GM18867 (cell line): Measurements from ENCODE around the gene GBP1.
"Not testable (repeated sequence)": the region's sequence is repeated elsewhere in the genome, so short reads cannot be mapped to it uniquely, and the experiment has no call there.

ENCODE experiments used
- ATAC-seq: cut with Tn5 transposase; IDR thresholded peaks from one replicate; pipeline ENCODE4 v1.9.1; 2021; ENCODE audit warnings: mild to moderate bottlenecking, moderate library complexity; ENCODE audit not compliant: unreplicated experiment

Gene GBP1, protein sequence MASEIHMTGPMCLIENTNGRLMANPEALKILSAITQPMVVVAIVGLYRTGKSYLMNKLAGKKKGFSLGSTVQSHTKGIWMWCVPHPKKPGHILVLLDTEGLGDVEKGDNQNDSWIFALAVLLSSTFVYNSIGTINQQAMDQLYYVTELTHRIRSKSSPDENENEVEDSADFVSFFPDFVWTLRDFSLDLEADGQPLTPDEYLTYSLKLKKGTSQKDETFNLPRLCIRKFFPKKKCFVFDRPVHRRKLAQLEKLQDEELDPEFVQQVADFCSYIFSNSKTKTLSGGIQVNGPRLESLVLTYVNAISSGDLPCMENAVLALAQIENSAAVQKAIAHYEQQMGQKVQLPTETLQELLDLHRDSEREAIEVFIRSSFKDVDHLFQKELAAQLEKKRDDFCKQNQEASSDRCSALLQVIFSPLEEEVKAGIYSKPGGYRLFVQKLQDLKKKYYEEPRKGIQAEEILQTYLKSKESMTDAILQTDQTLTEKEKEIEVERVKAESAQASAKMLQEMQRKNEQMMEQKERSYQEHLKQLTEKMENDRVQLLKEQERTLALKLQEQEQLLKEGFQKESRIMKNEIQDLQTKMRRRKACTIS

DNA sequence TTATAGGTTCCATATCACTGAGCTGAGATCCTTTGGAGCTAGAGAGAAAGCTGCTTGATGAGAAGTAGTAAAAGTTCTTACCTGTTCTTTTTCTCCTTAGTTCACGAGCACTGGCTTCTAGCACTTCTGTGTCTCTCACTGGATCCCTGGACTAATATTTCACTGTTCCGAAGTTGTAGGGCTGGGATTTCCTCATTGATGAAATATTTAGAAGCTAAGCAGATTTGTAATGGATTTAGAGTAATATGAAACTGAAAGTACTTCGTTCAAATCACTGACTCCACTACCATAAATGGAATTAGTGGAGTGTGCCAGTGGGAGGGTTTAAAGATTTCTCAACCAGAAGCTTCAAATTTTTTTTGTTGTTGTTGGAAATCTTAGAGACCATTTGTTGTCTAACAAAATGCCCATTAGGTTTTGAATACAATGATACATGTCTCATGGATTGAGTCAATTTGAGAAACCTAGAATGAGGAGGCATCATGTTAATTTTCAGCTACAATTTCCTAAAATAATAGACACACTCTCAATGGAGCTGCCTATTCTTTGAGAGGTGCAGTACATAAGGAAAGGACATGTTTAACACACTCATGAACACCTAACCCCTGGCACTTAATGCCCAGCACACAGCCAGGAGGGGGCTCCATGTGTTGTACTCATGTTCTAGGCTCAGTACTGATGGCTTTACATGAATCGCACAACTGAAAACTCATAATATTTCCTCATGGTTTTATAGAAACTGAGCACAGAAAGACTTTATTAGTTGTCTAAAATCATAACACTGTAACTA lies at the start of gene GBP1:
Gene GBP1, minus strand, starts transcription at position 130 of the 790 bp plus-strand sequence. CDS start 1,974 bp downstream, outside the sequence.
- peak; percentile 67 for ATAC-seq

DNA sequence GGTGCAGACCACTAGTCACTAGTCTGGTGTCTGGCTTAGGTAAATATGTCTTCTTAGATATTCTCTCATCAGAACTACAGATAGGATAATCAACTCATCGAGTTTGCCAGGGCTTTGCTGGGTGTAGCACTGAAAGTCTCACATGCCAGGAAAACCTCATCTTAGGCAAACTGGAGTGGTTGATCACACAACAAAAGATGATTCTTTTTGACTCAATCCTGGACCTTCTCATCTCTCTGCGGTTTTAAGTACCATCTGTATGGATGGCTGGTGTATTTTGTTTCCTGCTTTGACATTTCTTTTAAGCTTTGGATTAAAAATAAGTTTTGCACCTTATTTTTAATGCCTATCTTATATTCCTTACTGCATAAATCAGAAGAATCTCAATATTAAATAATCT lies 49.7 kb upstream of the GBP1 start:
- no peak for ATAC-seq

DNA sequence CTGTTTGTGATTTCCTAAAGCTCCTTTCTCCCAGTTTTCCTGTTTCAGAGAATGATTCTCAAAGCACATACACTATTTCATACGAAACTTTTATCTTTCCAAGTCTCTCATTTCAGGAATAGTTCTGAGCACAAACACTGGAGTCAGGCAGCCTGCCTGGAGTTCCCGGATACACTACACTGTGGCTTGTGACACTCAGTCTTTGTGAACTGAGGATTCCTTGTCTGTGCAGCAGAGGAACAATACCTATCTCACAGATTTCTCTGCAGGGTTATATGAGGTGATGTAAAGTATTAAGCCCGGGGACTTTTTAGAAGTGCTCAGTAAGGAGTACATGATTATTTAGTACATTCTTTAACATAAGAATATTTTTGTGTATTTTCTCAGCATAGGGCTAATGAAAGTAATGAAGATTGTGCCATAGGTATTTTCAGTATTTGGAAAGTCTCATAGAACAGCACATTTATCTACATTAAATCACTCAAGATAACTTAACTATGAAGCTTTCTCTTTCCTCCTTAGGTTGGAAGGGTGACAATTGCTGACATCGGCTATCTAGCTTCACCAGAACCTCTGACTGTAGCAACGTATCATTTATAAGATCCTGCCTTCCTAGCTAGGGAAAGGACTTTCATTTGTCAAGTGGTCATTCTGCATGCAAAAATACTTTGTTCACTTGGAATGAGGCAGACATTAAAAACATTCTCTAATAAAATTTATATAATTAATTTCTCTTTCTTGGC lies 48.0 kb upstream of the GBP1 start:
- no peak for ATAC-seq

DNA sequence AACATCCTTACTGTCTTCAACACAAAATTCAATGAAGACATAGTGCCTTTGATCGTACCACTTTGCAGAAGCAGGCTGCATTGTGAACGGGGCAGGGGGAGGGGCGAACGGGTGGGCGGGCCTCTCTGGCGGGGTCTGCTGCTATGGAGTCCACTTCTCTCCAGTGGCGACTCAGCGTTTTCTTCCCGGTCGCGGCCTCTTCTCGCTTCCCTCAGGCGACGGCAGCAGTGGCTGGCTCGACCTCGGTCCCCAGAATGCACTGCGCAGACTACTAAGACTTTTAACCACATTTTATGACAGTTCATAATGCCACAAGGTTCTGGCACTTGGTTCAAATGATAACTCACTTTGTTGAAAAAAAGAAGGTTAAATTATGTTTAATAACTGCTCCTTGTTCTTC lies 39.7 kb upstream of the GBP1 start:
- ATAC-seq: no peak

DNA sequence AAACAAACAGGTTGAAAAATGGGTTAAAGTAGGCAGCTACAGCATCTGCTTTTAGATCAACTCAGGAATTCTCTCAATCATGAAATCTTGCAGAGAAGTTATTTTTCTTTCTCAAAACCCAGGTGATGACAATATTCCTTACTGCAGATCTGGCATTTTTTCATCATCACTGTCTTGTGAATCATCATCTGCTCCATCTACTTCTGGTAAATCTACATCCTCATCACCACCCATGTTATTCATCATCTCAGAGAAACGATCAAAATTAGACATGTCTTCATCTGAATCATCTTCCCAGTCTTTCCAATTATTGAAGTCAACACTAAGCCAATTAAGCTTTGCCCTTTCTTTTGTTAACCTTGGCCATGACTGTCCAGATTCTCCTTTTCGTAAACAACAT lies 39.1 kb upstream of the GBP1 start:
- ATAC-seq: no peak

DNA sequence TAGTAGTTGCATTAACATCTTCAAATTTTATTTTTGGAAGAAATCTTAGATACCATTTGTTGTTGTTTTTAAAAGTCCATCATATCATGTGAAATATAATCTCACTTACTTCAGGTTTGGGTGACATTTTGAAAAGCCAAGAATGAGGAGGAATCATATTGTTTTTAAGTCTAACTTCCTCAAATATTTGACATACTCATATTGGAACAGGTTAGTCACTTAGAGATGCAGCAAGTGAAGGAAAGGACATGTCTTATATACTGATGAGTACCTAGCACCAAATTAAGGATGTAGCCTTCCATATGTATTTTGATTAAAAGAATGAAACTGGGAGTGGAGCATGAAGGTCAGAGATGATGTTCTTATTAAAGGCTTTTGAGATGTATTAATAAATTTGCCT lies 37.0 kb upstream of the GBP1 start:
- no peak for ATAC-seq

DNA sequence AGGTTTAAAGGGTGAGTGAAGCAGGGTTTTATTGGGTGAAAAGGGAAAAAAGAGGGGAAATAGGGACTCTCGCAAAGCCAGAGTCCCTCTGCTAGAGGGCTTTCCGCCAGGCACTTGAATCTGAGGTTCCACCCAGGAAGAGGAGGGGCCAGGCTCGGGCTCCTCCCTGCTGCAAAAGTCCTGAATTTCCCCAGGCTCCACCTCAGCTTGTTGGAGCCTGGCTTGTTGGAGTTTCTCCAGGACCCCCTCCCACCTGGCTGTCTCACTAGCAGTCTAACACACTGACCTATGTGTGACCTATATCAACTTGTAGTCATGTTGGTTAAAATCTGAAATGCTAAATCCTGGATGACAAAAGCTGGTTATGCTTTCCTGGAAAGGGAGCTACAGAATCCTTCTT lies 35.4 kb upstream of the GBP1 start:
- ATAC-seq: no peak

DNA sequence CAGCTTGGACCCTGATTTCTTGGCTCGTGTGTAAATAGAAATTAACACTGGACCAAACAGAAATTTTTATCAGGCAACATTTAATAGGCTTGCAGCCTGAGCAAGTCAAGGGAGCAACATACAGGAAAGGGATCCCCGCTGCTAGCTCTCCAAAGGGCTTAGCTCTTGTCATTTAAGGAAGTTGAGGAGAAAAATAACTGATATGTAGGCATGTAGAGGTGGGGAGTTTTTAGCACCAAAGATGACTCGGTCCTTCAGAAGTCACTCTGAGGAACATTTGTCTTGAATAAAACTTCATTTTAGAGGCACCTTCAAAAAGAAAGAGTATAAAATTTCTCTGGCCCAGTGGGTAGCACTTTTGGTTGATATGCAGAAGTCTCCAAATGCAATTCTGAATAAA lies 33.8 kb upstream of the GBP1 start:
- ATAC-seq: no peak

DNA sequence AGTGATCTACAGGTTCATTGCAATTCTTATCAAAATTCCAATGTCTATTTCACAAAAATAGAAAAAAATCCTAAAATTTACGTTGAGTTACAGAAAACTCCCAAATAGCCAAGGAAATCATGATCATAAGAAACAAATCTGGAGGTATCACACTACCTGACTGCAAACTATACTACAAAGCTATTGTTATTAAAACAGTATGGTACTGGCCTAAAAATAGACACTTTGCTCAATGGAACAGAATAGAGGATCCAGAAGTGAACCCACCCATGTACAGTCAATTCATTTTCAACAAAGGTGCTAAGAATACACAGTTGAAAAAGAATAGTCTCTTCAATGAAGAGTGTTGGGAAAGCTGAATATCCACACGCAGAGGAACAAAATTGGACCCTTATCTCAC lies 30.7 kb upstream of the GBP1 start:
- ATAC-seq: no peak

DNA sequence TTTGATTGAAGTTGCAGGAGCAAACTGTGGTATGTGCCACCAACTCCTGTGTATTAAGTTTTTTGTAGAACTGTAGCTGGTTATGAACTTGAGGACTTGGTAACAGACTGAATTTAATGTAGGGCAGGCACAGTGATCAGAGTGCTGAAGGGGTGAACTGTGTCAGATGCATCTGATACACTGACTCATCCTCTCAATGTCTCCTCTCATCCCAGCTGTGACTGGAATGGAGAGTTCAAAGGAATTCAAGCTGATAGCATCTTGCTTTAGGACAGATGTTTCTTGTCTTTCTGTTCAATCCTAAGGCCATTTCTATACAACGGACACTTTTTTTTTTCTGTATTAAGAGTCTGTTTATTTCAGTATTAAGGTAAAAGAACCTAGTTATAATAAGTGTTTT lies 25.0 kb upstream of the GBP1 start:
- ATAC-seq: no peak

DNA sequence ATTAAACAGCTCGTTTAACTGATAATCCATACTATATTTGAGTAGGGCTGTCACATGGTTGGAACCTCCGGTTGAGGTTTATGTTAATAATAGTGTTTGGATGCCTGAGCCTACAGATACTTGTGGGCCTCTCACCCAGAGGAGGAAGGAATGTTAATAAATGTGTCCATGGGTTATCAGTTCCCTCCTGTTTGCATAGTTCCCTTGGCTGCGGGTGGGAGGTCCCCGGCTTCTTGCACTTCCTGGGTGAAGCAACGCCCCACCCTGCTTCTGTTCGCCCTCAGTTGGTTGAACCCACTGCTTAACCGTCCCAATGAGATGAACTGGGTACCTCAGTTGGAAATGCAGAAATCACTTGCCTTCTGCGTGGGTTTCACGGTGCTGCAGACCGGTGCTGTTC lies 23.6 kb upstream of the GBP1 start:
- ATAC-seq: no peak

DNA sequence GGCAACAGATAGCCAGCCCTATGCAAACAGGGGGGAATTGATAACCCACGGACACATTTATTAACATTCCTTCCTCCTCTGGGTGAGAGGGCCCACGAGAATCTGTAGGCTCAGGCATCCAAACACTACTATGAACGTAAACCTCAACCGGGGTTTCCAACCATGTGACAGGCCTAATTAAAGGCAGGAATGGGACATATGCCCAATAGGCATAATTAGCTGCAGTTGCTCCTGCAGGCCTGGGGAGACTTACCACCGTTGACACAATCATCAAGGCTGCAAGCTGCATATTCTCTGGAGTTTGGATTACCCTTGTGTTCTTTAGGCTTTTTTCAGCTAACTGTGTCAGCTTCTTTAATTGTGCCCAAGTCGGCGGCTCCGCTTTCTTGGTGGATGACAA lies 22.2 kb upstream of the GBP1 start:
- no peak for ATAC-seq

DNA sequence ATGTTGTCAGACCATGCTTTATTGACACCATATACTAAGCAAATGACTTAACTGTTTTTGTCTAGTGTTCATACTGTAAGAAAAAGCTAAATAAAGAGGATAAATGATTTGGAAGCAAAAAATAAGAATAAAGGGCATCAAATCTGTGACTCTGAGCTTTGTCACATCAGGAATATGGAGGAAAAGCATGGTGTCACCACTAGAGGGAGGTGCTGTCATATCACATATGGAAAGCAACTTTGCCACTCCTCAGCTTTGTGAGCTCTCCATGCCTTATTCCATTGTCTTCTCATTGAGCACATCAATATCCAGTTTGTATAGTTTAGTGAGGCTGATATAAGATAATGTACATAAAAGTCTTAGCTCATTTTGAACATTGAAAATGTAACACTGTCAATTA lies 20.8 kb upstream of the GBP1 start:
- ATAC-seq: peak; percentile 67

DNA sequence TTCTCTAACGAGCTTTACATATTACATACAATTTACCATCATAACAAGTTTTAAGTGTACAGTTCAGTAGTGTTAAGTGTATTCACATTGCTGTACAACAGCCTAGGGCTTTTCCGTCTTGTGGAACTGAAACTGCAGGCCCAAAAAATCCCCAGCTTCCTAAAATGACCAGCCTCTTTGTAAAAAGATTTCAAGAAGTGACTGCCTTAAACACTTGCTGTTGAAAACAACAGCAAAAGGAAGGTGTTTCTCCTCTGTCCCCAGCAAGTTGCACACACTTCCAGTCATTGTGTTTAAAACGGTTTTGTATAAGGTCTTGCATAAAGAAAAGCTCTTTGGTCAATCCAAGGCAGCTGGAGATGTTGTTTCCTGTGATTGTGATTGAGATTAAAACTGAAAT lies 16.0 kb upstream of the GBP1 start:
- ATAC-seq: peak; percentile 52

DNA sequence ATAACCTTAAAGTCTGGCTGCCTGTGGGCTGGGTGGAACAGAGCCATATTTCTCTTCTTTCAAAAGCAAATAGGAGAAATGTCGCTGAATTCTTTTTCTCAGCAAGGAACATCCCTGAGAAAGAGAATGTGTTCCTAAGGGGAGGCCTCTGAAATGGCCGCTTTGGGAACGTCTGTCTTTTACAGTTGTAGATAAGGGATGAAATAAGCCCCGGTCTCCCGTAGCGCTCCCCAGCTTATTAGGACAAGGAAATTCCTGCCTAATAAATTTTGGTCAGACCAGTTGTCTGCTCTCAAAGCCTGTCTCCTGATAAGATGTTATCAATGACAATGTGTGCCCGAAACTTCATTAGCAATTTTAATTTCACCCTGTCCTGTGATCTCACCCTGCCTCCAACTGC lies 15.1 kb upstream of the GBP1 start:
- ATAC-seq: not testable (repeated sequence)

DNA sequence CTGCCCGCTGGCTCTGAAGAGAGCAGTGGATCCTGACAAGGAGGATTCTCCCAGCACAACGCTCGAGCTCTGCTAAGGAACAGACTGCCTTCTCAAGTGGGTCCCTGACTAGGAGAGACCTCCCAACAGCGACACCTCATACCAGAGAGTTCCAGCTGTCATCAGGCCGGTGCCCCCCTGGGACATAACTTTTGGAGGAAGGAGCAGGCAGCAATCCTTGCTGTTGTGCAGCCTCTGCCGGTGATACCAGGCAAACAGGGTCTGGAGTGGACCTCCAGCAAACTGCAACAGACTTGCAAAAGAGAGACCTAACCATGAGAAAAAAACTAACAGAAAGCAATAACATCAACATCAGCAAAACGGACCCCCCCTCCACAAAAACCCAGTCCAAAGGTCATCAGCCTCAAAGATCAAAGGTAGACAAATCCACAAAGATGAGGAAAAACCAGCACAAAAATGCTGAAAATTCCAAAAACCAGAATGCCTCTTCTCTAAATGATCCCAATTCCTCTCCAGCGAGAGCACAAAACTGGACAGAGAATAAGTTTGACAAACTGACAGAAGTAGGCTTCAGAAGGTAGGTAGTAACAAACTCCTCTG lies 7.6 kb upstream of the GBP1 start:
- ATAC-seq: not testable (repeated sequence)

DNA sequence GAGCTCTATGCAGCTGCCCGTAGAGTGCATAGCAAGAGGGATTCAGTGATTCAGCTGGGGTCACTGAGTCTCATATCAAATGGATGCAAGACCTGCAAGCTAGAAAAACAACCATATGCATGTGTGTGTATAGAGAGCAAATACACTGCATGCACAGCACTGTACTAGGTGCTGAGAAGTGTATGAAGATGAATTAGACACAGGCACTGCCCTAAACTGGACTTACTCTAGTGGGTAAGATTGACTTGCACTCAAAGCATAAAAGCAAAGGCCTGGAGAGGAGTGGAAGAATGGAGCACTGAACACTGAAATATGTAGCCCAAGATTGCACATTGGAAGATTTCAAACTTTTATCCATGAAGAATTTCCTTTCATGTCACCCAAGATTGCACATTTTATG lies 5.5 kb upstream of the GBP1 start:
- no peak for ATAC-seq

DNA sequence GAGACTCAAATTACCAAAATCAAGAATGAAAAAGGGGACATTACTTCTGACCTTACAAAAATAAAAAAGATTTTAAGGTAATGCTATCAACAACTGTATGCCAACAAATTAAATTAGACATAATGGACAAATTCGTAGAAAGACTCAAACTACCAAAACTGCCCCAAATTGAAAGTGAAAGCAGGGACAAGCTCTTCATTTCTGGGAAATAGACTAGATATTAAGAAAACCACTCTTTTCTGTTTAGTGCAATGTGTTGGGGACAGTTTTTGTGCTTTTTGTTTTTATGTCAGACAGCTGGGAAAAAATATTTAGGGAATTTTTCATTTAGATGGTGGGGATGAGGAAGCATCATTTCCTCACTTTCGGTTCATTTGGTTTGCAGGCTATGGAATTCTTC lies 4.9 kb upstream of the GBP1 start:
- no peak for ATAC-seq

DNA sequence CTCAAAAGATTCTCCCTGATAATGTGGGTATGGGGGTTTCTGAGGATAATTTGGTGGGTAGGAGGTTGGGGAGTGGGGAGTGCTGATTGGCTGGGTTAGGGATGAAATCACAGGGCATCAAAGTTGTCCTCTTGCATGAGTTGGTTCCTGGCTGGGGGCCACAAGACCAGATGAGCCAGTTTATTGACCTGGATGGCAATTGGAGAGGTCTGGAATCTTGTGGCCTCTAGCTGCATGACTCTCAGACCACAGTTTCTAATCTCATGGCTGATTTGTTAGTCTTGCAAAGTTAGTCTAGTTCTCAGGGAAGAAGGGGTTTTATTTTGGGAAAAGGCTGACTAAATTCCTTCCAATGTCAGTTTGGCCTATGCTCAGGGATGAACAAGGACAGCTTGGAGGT lies 3.3 kb upstream of the GBP1 start:
- ATAC-seq: no peak

DNA sequence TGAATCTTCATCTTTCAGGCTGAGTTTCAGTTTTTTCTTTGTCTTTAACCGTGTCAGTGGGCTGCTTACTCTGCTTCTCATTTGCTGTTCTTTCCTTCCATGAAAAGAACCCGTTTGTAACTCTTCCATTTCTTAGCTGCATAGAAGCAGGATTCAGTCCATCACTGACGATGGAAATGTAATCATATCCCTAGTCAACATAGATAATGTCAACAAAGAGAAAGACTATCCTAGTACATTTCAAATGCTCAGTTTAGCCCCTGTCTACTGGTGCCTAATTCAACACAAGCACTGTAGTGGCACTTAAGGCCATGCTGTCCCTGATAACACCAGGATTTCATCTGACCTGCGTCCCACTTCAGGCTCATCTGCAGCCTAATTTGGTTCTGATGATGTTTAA lies 376 bp downstream of the GBP1 start:
- peak; percentile 40 for ATAC-seq

DNA sequence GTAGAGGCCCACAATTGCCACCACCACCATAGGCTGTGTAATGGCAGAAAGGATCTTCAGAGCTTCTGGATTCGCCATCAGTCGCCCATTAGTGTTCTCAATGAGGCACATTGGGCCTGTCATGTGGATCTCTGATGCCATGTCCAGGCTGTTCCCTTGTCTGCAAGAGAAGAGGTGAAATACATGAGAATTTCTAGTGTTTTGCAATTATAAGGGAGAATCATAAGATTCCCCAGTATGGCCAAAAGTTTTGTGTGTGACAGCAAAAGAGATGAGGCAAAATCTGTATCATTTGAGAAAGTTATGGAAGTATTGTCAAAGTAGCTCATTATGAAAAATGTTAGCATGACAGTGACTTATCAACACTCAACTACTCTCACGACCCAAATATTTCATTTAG lies 1.9 kb downstream of the GBP1 start:
- ATAC-seq: no peak
